ENCODE measurements around the gene LRRC57. TPM values are rescaled to one million over a fixed set of nuclear protein-coding genes. Genes with fewer than 3 reads are reported as not detected.

Gene LRRC57
- total and polyA plus RNA-seq, 2 of the 13 experiments (the other 11 are each of a cell fraction or from before 2014, with no cell fraction given), result 5.8 to 14.8 TPM

- TF ChIP-seq SPEN (CRISPR knock-in tag; IDR thresholded peaks at IDR 0.05; ENCODE audit: low read depth) (peak; percentile 89), PLRG1 (conservative IDR thresholded peaks at IDR 0.05) (no peak), ZSCAN29 (CRISPR knock-in tag; conservative IDR thresholded peaks at IDR 0.05) (peak; percentile 53; the same call in 1 of the 2 replicates), ZNF24 (IDR thresholded peaks at IDR 0.05) (no peak), U2AF1 (optimal IDR thresholded peaks at IDR 0.05; ENCODE audit: low read depth, low read length) (no peak), RAD51 (IDR thresholded peaks at IDR 0.05; ENCODE audit: borderline replicate concordance) (no peak), SNAI1 (CRISPR knock-in tag; IDR thresholded peaks at IDR 0.05; ENCODE audit: borderline replicate concordance) (no peak), ZNF547 (CRISPR knock-in tag; IDR thresholded peaks at IDR 0.05) (no peak; the same call in 1 of the 2 replicates), SMAD1 (CRISPR knock-in tag; IDR thresholded peaks at IDR 0.05; ENCODE audit: borderline replicate concordance, low read depth) (peak; percentile 91; the same call in 1 of the 2 replicates), KDM3A (CRISPR knock-in tag; IDR thresholded peaks at IDR 0.05; ENCODE audit: low read depth) (0 out of 2 replicates have a peak, but pooled peaks have one; percentile 17), ZNF501 (CRISPR knock-in tag; IDR thresholded peaks at IDR 0.05) (peak; percentile 85), STAT5B (CRISPR knock-in tag; IDR thresholded peaks at IDR 0.05) (no peak), ZNF235 (CRISPR knock-in tag; IDR thresholded peaks at IDR 0.05; ENCODE audit: borderline replicate concordance) (no peak), SMAD9 (CRISPR knock-in tag; IDR thresholded peaks at IDR 0.05) (peak; percentile 70; the same call in 1 of the 2 replicates), SNAPC5 (CRISPR knock-in tag; IDR thresholded peaks at IDR 0.05; ENCODE audit: borderline replicate concordance) (no peak), SP5 (CRISPR knock-in tag; IDR thresholded peaks at IDR 0.05; ENCODE audit: borderline replicate concordance, low read depth) (peak; percentile 92), FLYWCH1 (CRISPR knock-in tag; IDR thresholded peaks at IDR 0.05) (no peak), YY1 (IDR thresholded peaks at IDR 0.05; ENCODE audit: insufficient read depth, insufficient replicate concordance, low read depth, low read length) (peak; percentile 41), SRY (CRISPR knock-in tag; IDR thresholded peaks at IDR 0.05) (0 out of 2 replicates have a peak, but pooled peaks have one; percentile 59), ZNF251 (CRISPR knock-in tag; IDR thresholded peaks at IDR 0.05) (no peak), ZBTB34 (CRISPR knock-in tag; IDR thresholded peaks at IDR 0.05) (no peak), AGO1 (IDR thresholded peaks at IDR 0.05; ENCODE audit: low read depth, low read length, poor library complexity, severe bottlenecking) (no peak), ZBTB42 (CRISPR knock-in tag; IDR thresholded peaks at IDR 0.05) (peak; percentile 62; the same call in 1 of the 2 replicates), ZNF280D (CRISPR knock-in tag; IDR thresholded peaks at IDR 0.05) (no peak), CBX1 (IDR thresholded peaks at IDR 0.05; ENCODE audit: low read depth) (no peak), ARNTL (CRISPR knock-in tag; IDR thresholded peaks at IDR 0.05) (peak; percentile 88)
Observed at GRCh38 chr15:42575188-42576039, 26.8 kb upstream of the LRRC57 start, which contains the start of gene STARD9 (continued).

All from HepG2 (cell line).